Natural killer cell (primary cell): ENCODE data around the gene ANXA10. TPM values are rescaled to one million over a fixed set of nuclear protein-coding genes. Genes with fewer than 3 reads are reported as not detected.
"Not testable (repeated sequence)": the region's sequence is repeated elsewhere in the genome, so short reads cannot be mapped to it uniquely, and the experiment has no call there.

Experiments used
- ATAC-seq, 3 donors: fragments of 150-1000 bp in 2 of 3; fragments of 200-7000 bp in 1 of 3; cut with Tn5 transposase; 1 replicate in 1 of 3; 2 replicates in 2 of 3; pipeline ENCODE4 v1.10.0; 2021; ENCODE audit warnings: mild to moderate bottlenecking in 2 of 3, moderate library complexity in 2 of 3
- DNase-seq, 2 donors: peaks; one replicate each; pipeline versions ENCODE4 v3.0.0 to v3.0.0-alpha.2; 2013 to 2021; ENCODE audit warnings: mixed read lengths in 1 of 2
- H3K27ac ChIP-seq: one replicate; pipeline ENCODE4 v1.5.1; 2013; ENCODE audit warnings: mild to moderate bottlenecking, low read length
- H3K27me3 ChIP-seq: one replicate; pipeline ENCODE4 v1.6.1; 2013; ENCODE audit warnings: low read length; ENCODE audit not compliant: control insufficient read depth, insufficient read depth
- H3K36me3 ChIP-seq: one replicate; pipeline ENCODE4 v1.6.1; 2013; ENCODE audit warnings: low read length; ENCODE audit not compliant: control insufficient read depth, insufficient read depth
- H3K4me1 ChIP-seq: one replicate; pipeline ENCODE4 v1.6.1; 2013; ENCODE audit warnings: low read length; ENCODE audit not compliant: control insufficient read depth, insufficient read depth
- H3K4me3 ChIP-seq: one replicate; pipeline ENCODE4 v1.5.1; 2013; ENCODE audit warnings: low read length
- H3K9me3 ChIP-seq: one replicate; pipeline ENCODE4 v1.6.1; 2013; ENCODE audit warnings: low read length; ENCODE audit not compliant: control insufficient read depth, insufficient read depth
- H3K27ac Mint-ChIP-seq, 2 donors: one replicate each; pipeline ENCODE4 v1.8.0; 2022; ENCODE audit warnings: mild to moderate bottlenecking in 2 of 2, mixed read lengths in 2 of 2, moderate library complexity in 1 of 2
- H3K27me3 Mint-ChIP-seq, 2 donors: one replicate each; pipeline ENCODE4 v1.8.0; 2022; ENCODE audit warnings: low read depth in 2 of 2, mixed read lengths in 2 of 2
- H3K36me3 Mint-ChIP-seq: one replicate; pipeline ENCODE4 v1.8.0; 2022; ENCODE audit warnings: mixed read lengths
- H3K4me1 Mint-ChIP-seq, 2 donors: one replicate each; pipeline ENCODE4 v1.8.0; 2022; ENCODE audit warnings: mixed read lengths in 2 of 2
- H3K4me3 Mint-ChIP-seq: one replicate; pipeline ENCODE4 v1.8.0; 2022; ENCODE audit warnings: mild to moderate bottlenecking, moderate library complexity, mixed read lengths
- H3K9me3 Mint-ChIP-seq, 2 donors: one replicate each; pipeline ENCODE4 v1.8.0; 2022; ENCODE audit warnings: mixed read lengths in 2 of 2
- CTCF ChIP-seq: fragments of 200-600 bp; IDR thresholded peaks from one replicate; pipeline ENCODE4 v1.8.0; 2022; ENCODE audit warnings: antibody characterized with exemption
- WGBS: methylation state at CpG from one replicate; pipeline ENCODE4 v1.1.7; 2013; ENCODE audit warnings: missing lambda C conversion rate; ENCODE audit not compliant: insufficient coverage; 5-methylcytosine and 5-hydroxymethylcytosine counted together
- intact Hi-C: fragments of 100-400 bp; cut with micrococcal nuclease; formaldehyde crosslinking; loops from one replicate; pipeline ENCODE4 v1.14.2; 2022
- total RNA-seq, 4 donors: library from RNA; stranded (reverse); fragments of 120-200 nt in 1 of 4; gene quantifications; one replicate each; pipeline versions ENCODE4 v1.2.3 to v1.2.4, GENCODE V29; 2013 to 2022

Gene ANXA10
- total RNA-seq, 3 donors from 2014 or later (not counting 1 experiment from before 2014, with no cell fraction given): not detected

- ATAC-seq (no peak), DNase-seq (no peak)
- Histone ChIP-seq H3K9me3 (no peaks in the 10 kb centered on the region), H3K4me1 (no peaks in the 10 kb centered on the region), H3K36me3 (no peaks in the 10 kb centered on the region), H3K4me3 (no peak overlapping the region), H3K27me3 (no peaks in the 10 kb centered on the region), H3K27ac (no peak overlapping the region)
- intact Hi-C loops: no loop called here
- Mint-ChIP-seq H3K27me3 (no peaks in the 10 kb centered on the region), H3K4me3 (no peak overlapping the region), H3K9me3 (peaks cover 0 to 5% of the 10 kb centered on the region in 2 donors), H3K36me3 (no peaks in the 10 kb centered on the region), H3K4me1 (no peaks in the 10 kb centered on the region), H3K27ac (no peak overlapping the region)
- 84% methylated on average over 3 of the region's 3 CpGs for WGBS
- no peak for TF ChIP-seq CTCF
These were observed 10.1 kb downstream of the ANXA10 start for GRCh38 chr4:168102403-168102802.

DNA sequence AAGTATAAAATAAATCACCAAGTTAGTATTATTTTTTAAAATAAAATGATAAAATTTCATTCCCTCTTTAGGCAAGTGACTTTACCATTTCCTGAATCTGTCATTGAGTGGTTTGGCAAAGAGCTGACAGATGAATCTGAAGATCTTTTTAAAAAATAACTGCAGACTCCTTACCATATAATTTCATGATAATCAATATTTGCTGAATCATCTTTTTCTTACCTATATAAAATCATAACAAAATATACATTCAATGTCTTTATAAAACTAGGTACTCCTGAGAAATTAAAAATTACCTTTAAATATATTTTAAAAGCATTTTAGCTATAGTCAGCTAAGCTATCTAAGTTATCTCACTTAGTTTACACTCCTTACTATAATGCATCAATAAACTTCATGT, 17.2 kb downstream of the ANXA10 start:
- no peaks in the 10 kb centered on the region for H3K36me3 Mint-ChIP-seq
- Histone ChIP-seq H3K27ac (no peak overlapping the region), H3K27me3 (no peaks in the 10 kb centered on the region), H3K36me3 (no peaks in the 10 kb centered on the region), H3K4me3 (no peak overlapping the region), H3K4me1 (no peaks in the 10 kb centered on the region), H3K9me3 (no peaks in the 10 kb centered on the region)
- H3K27ac Mint-ChIP-seq: no peak overlapping the region
- intact Hi-C loops: no loop called here
- no peaks in the 10 kb centered on the region for H3K4me1 Mint-ChIP-seq
- no peak for TF ChIP-seq CTCF
- H3K4me3 Mint-ChIP-seq: no peak overlapping the region
- H3K9me3 Mint-ChIP-seq: peaks cover 0 to 2% of the 10 kb centered on the region in 2 donors
- no peak for ATAC-seq
- no peaks in the 10 kb centered on the region for H3K27me3 Mint-ChIP-seq
- DNase-seq: no peak

GRCh38 chr4:168113059-168113458, 20.7 kb downstream of the ANXA10 start:
- H3K4me1 ChIP-seq, H3K27me3 ChIP-seq, H3K4me3 Mint-ChIP-seq, H3K4me1 Mint-ChIP-seq, H3K27ac ChIP-seq, H3K4me3 ChIP-seq, H3K27me3 Mint-ChIP-seq, H3K27ac Mint-ChIP-seq, H3K36me3 Mint-ChIP-seq, DNase-seq, H3K36me3 ChIP-seq, H3K9me3 Mint-ChIP-seq, ATAC-seq, intact Hi-C loops, H3K9me3 ChIP-seq: not testable (repeated sequence)
- 69% methylated on average over 1 of the region's 1 CpG for WGBS

DNA sequence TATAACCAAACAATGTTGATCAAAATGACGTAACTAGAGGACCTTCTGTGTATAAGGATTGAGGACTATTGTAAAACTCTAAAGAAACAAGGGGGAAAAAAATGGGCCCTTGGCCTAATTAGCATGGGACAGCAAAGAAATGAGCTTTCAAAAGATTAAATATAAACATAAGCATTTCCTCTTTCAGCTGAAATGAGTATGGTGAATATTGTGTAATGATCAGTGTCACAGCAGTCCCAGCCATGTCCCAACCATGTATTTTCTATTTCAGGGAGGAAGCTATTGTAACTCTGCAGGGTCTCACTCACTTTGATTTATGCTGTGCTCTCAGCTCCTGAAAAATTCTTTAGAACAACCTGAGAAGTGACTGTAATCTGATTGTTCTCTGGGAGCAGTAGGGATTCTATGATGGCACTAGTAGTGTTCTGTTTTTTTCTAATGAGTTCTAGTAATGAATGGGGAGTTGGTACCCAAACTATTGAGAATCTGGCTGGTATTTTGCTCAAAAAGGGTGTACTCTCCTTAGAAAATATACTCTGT, 25.8 kb downstream of the ANXA10 start:
- no CpG with 5 or more reads among the region's 1 CpG for WGBS
- TF ChIP-seq CTCF: no peak
- Histone ChIP-seq H3K4me3 (no peak overlapping the region), H3K4me1 (no peaks in the 10 kb centered on the region), H3K27ac (no peak overlapping the region), H3K9me3 (no peaks in the 10 kb centered on the region), H3K36me3 (no peaks in the 10 kb centered on the region), H3K27me3 (no peaks in the 10 kb centered on the region)
- no peaks in the 10 kb centered on the region for H3K27me3 Mint-ChIP-seq
- intact Hi-C loops: no loop called here
- ATAC-seq (no peak), DNase-seq (no peak)
- H3K27ac Mint-ChIP-seq: no peak overlapping the region
- no peaks in the 10 kb centered on the region for H3K4me1 Mint-ChIP-seq
- H3K4me3 Mint-ChIP-seq: no peak overlapping the region
- H3K36me3 Mint-ChIP-seq: no peaks in the 10 kb centered on the region
- H3K9me3 Mint-ChIP-seq: peaks cover 0 to 2% of the 10 kb centered on the region in 2 donors
